Ishikawa (cell line): Measurements from ENCODE around the gene SERPINA3.

Source experiments
- CEBPB ChIP-seq: IDR thresholded peaks from 2 replicates; pipeline ENCODE4 v1.6.1; 2012
- CREB1 ChIP-seq: IDR thresholded peaks from 2 replicates; pipeline ENCODE4 v1.6.1; 2012; ENCODE audit warnings: low read depth
- EGR1 ChIP-seq: IDR thresholded peaks from 2 replicates; pipeline ENCODE4 v1.6.1; 2012
- EP300 ChIP-seq: IDR thresholded peaks from 2 replicates; pipeline ENCODE4 v1.6.1; 2012; ENCODE audit warnings: borderline replicate concordance
- FOXM1 ChIP-seq: IDR thresholded peaks from 2 replicates; pipeline ENCODE4 v1.6.1; 2012; ENCODE audit warnings: low read depth, borderline replicate concordance
- MAX ChIP-seq: IDR thresholded peaks from 2 replicates; pipeline ENCODE4 v1.6.1; 2012
- NFIC ChIP-seq: IDR thresholded peaks from 2 replicates; pipeline ENCODE4 v1.6.1; 2012
- RAD21 ChIP-seq: IDR thresholded peaks from 2 replicates; pipeline ENCODE4 v1.6.1; 2012; ENCODE audit warnings: low read depth
- REST ChIP-seq: IDR thresholded peaks from 2 replicates; pipeline ENCODE4 v1.6.1; 2012; ENCODE audit warnings: low read depth, mild to moderate bottlenecking
- TAF1 ChIP-seq: IDR thresholded peaks from 2 replicates; pipeline ENCODE4 v1.6.1; 2012; ENCODE audit warnings: low read depth, mild to moderate bottlenecking
- TCF12 ChIP-seq: IDR thresholded peaks from 2 replicates; pipeline ENCODE4 v1.6.1; 2012; ENCODE audit warnings: low read depth
- TEAD4 ChIP-seq: IDR thresholded peaks from 2 replicates; pipeline ENCODE4 v1.6.1; 2012
- USF1 ChIP-seq: IDR thresholded peaks from 2 replicates; pipeline ENCODE4 v1.6.1; 2012
- YY1 ChIP-seq: IDR thresholded peaks from 2 replicates; pipeline ENCODE4 v1.6.1; 2012; ENCODE audit warnings: low read depth
- ZBTB7A ChIP-seq: IDR thresholded peaks from 2 replicates; pipeline ENCODE4 v1.6.1; 2012; ENCODE audit warnings: low read depth

SERPINA3 gene

GRCh38 chr14:94573475-94574277 is 38.5 kb upstream of the SERPINA3 start:
- TF ChIP-seq RAD21: no peak
- TF ChIP-seq NFIC: no peak
- TF ChIP-seq REST: no peak
- TF ChIP-seq TCF12: no peak
- no peak for TF ChIP-seq FOXM1

GRCh38 chr14:94574336-94574735 is 37.9 kb upstream of the SERPINA3 start:
- no peak for TF ChIP-seq TCF12
- TF ChIP-seq CREB1: no peak
- TF ChIP-seq RAD21: no peak
- TF ChIP-seq NFIC: no peak
- no peak for TF ChIP-seq MAX
- no peak for TF ChIP-seq TEAD4
- TF ChIP-seq EP300: no peak
- no peak for TF ChIP-seq REST
- TF ChIP-seq YY1: no peak
- TF ChIP-seq EGR1: no peak
- TF ChIP-seq FOXM1: no peak
- no peak for TF ChIP-seq USF1
- TF ChIP-seq ZBTB7A: no peak
- TF ChIP-seq CEBPB: no peak
- TF ChIP-seq TAF1: no peak

- TF ChIP-seq USF1 (no peak), TCF12 (no peak), REST (no peak), CEBPB (no peak), RAD21 (no peak), YY1 (no peak), TAF1 (no peak), ZBTB7A (no peak), MAX (no peak), CREB1 (no peak), EP300 (no peak), FOXM1 (no peak), TEAD4 (no peak), NFIC (no peak), EGR1 (no peak)
Observed at GRCh38 chr14:94575730-94576585, 36.2 kb upstream of the SERPINA3 start.

- TF ChIP-seq CREB1 (no peak), ZBTB7A (no peak), MAX (no peak), FOXM1 (no peak), TAF1 (no peak), YY1 (no peak), TEAD4 (no peak), CEBPB (no peak), REST (no peak), NFIC (no peak), USF1 (no peak), TCF12 (no peak), EGR1 (no peak), RAD21 (no peak), EP300 (no peak)
Observed at GRCh38 chr14:94578712-94579111, 33.5 kb upstream of the SERPINA3 start.
